GM12891 (cell line): Measurements from ENCODE around the gene CORO2B.

Experiments
- POLR2A ChIP-seq: IDR thresholded peaks from 2 replicates; pipeline ENCODE4 v1.6.1; 2011; ENCODE audit warnings: low read depth, low read length, control low read depth
- POLR2AphosphoS5 ChIP-seq: IDR thresholded peaks from 2 replicates; pipeline ENCODE4 v1.6.1; 2011; ENCODE audit warnings: low read depth, low read length, control low read depth
- SPI1 ChIP-seq: IDR thresholded peaks from 2 replicates; pipeline ENCODE4 v1.6.1; 2011; ENCODE audit warnings: low read depth, low read length, control low read depth
- TAF1 ChIP-seq: IDR thresholded peaks from 2 replicates; pipeline ENCODE4 v1.6.1; 2011; ENCODE audit warnings: low read depth, low read length, control low read depth

DNA sequence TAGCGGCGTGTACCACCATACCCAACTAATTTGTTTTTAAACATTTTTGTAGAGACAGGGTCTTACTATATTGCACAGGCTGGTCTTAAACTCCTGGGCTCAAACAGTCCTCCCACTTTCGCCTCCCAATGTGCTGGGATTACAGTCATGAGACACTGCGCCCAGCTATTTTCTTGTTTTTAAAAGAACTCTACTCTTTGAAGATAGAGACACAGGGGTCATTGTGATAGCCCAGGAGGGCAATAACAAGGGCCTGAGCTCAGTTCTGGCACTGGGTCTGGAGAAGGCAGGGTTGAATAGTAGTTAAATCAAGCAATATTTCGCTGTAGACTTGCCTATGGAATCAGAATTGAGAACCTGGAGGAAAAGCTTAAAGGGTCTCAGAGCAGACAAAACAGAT, 143.1 kb downstream of the CORO2B start:
- TF ChIP-seq TAF1 = no peak
- no peak for TF ChIP-seq POLR2AphosphoS5
- TF ChIP-seq POLR2A = no peak
- no peak for TF ChIP-seq SPI1
